Hematopoietic multipotent progenitor cell treated with erythropoietin and hydrocortisone succinate and interleukin-3 and kit ligand, for 17 days (in vitro differentiated cells): ENCODE measurements around the gene FRY.
A peak's percentile ranks its signal among the peaks of the same experiment; 100 is the strongest.

ENCODE experiments used
- DNase-seq: peaks from one replicate; pipeline ENCODE4 v3.0.0-alpha.2; 2015; ENCODE audit warnings: low spot score

The FRY gene

DNA sequence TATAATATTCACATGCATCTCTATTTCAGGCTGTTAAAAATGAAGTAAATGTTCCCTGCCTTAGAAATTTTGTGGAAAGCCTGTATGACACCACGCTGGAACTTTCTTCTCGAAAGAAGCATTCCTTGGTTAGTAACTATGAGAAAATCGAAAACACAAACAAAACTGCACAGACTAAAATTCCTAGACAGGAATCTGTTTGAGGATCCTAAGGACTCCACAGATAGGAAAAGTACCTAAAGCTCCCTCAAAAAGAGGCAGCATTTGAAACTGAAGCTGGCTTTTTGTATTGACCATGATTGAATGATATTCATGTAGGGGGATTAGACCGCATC, 103.4 kb downstream of the FRY start:
- DNase-seq, result no peak

DNA sequence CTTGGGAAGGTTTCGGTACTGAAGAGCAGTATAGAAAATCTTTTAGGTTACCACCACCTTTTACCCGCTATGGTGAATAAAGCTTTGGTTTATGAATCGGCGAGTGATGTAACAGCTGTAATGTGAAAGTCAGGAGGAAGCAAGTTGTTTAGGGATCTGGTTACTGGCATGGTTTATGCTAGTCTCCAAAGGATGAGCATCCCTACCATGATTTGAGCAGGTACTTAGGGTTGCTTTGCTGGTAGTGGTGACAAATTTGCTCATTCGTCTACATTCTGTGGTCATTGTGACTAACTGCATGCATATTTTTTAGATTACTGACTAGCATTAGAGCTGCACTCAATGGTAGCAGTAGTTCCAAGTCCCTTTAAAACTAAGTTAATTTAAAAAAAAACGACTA, 104.1 kb downstream of the FRY start:
- DNase-seq, result no peak

DNA sequence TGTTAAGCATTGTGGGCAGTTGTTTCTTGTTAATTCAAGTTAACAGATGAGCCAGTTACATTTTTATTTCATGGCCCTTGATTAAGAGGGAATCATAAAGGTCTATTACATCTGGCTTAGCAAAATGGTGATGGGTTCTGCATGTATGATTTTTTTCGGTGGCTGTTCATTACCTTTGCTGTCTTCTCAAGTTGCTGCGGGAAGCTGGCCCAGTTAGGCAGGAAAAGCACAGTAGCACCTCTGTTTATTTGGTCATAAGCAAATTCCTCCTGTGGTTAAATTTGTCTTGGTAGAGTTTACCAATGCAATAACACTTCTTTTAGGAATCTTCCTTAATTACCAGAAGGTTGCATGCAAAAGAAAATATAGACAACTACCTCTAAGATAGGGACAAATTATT, 104.5 kb downstream of the FRY start:
- DNase-seq, result no peak

DNA sequence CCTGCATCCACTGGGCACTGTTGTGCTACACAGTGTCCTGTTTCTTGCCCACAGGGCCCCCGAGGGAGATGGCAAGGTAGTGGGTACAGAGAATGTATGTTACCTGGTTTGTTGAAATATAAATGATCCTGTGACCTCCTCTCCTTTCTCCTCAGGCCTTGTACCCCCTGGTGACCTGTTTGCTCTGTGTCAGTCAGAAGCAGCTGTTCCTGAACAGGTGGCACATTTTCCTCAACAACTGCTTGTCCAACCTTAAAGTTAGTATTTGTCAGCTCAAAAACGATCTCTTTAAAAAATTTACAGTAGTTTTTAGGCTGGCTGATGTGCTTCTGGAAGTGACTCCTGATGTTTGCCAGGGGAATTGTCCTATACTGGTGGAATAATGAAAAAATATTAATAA, 105.1 kb downstream of the FRY start:
- no peak for DNase-seq

DNA sequence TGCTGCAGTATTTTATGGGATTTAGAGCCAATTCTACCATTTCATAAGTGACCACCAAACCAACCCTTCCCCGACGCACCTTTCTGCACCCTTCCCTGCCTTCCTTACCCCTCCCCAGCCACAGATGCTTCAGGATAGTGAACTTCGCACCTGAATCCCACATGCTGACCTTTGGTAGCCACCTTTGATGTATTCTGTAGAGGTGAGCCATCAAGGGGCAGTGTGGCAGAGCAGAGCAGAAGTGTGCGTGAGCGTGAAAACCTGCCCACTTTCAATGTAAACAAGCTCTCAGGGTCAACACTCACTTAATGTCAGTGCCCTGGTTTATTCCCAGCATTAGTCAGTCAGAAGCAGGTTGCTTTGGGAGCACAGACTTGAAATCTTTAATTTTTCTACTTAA, 107.7 kb downstream of the FRY start:
- no peak for DNase-seq

DNA sequence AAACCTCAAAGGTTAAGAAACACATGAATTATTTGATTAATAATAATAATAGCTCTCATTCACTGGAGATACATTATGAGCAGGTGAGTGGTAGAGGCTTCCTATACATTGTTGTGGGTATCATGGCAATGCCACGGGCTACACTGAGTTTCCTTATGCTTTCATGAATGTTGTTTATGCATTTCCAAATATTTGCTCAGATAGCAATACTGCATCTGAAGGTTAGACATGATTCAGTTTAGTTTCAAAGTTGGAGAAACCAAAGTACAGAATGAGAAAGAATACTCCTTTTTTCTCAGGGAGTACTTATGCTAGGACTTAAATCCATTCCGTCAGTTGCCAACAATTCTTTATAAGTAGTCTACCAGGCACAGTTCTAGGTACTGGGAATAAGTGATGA, 108.5 kb downstream of the FRY start:
- no peak for DNase-seq

DNA sequence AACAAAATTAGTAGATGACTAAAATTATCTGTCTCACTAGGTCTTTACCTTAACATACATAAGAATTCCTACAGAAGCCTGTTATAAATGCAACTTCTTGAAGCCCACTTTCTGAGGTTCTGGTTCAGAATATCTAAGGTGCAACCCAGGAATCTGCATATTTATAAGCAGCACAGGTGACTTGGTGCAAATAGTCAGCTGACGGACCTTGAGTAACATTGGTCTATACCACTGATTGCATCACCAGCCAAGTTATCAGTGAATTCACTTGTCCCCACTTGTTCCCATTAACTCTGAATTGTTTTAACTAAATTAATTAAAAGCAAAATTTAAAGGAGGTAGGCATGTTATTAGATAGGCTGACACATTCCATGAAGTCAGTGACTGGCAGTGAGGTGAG, 109.9 kb downstream of the FRY start:
- DNase-seq, result no peak

DNA sequence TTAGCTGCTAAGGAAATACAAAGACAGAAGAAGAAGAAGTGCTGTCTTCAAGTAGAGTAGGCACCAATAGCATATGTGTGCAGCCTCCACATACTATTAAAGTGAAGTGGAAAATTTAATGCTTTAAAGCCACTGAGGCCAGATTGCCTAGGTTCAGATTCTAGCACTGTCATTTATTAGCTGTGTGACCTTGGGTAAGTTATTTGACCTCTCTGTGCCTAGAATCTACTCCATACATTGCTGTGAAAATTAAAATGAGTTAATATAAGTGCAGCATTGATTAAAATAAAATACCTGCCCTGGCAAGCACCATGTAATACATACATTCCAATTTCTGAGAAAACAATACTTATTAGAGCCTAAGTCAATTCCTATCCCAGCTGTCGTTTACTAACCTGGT, 110.5 kb downstream of the FRY start:
- DNase-seq, result no peak

DNA sequence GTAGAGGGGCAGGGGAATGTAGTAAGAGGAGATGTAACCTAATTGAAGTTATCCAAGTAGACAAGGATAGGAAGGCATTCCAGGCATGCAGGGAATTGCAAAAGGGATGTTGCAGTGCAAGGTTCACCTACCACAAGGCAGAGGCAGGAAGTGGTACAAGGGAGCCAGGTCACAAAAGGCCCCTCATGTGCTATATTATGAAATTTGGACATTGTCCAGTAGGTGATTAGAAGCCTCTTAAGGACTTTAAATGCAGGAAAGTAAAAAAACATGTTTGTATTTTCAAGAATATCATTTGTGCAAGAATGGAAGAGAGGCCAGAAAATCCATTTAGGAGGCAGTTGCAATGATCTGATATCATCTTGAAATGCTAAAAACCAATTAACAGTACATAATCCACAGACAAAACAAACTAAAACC, 111.4 kb downstream of the FRY start:
- DNase-seq, result no peak

DNA sequence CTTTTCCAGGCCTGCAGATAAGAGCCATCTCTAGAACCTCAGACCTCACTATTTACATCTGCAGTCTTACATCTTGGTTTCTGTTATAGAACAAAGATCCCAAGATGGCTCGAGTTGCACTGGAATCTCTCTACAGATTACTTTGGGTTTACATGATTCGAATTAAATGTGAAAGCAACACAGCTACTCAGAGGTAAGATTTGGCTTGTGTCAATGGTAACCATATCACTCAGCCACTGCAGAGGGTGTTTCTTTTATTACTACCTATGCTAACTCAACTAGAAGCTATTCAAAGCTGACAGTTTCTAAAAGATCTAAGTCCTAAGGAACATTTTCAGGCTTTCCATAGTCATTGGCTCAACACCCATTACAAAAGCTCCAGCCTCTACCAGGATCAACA, 115.6 kb downstream of the FRY start:
- no peak for DNase-seq

DNA sequence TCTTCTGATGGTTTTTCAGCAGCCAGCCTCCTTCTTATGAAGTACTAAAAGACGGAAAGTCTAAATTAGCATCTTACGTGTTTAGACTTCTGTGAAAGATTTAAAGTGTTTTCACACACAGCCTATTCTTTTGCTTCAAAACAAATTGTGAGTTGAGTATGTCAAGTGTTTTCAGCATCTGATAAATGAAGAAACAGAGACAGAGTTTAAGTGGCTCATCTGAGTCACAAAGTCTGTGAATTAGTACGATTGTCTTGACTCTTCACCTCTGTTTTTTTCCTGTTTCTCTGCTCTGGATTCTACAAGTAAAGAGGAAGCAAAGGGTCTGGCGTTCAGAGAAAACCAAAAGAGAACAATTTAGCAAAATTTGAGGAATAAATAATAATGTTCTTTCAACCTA, 116.4 kb downstream of the FRY start:
- DNase-seq, result no peak

DNA sequence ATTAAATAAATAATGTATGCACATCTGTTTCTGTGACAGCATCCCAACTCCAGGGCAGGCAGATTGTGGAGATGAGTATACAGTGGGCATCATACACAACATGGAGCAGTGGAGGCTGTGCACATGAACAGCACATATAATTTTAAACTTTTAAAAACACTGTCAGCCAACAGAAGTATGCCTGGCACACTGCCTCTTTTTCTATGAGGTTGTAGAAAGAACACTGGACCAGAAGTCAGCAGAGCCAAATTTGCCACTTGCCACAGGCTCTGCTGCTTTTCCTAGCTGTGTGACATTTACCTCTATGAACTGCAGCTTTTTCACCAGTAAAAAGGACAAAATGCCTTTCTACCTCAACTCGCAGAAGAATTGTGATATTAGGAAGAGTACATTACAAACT, 118.7 kb downstream of the FRY start:
- DNase-seq, result no peak

DNA sequence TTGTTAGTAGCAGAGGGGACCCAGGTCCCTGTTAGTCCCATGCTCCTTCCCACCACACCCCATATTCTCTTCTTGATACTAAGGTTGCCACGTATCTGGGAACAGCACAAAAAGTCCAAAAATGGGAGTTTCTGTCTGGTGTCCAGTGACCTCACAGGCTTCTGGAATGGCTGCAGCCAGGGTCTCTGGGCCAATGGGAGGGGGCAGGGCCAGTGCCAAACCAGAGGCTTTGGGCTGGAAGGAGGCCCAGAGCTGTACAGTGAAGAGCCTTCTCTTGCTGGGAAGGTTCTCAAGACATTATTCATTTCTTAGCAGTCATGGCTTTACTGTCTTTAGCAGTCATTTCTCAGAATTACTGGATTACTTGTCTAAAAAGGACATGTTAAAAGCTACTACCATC, 119.2 kb downstream of the FRY start:
- no peak for DNase-seq

DNA sequence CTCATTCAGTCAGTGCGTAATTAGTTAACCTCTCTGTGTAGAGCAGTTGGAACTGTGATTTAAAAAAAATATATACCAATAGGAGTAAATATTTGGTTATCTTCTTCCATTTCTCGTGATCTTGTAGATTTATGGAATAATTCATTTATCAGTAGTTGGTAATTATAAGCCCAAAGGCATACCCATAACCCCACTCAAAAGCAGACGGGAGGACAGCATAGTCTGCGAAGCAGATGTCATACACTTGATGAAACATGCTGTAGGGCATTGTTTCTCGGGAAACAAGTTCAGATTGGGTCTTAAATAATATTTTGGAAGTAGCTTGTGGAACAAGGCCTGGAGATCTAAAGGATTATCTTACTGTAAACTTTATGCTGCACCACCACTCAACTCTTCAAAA, 119.7 kb downstream of the FRY start:
- DNase-seq, result no peak

DNA sequence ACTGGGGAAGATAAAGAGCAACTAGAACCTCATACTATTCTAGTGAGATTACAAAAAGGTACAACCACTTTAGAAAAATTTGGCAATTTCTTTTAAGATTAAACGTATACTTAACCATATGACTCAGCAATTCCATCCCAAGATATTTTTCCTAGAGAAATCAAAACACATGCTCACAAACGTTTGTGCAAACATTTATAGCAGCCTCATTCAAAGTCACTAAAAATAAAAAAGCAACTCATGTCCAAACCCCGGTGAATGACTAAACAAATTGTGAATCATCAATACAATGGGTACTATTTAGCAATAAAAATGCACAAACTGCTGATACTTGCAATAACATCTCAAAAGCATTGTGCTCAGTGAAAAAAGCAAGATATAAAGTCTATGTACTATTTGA, 121.5 kb downstream of the FRY start:
- no peak for DNase-seq

DNA sequence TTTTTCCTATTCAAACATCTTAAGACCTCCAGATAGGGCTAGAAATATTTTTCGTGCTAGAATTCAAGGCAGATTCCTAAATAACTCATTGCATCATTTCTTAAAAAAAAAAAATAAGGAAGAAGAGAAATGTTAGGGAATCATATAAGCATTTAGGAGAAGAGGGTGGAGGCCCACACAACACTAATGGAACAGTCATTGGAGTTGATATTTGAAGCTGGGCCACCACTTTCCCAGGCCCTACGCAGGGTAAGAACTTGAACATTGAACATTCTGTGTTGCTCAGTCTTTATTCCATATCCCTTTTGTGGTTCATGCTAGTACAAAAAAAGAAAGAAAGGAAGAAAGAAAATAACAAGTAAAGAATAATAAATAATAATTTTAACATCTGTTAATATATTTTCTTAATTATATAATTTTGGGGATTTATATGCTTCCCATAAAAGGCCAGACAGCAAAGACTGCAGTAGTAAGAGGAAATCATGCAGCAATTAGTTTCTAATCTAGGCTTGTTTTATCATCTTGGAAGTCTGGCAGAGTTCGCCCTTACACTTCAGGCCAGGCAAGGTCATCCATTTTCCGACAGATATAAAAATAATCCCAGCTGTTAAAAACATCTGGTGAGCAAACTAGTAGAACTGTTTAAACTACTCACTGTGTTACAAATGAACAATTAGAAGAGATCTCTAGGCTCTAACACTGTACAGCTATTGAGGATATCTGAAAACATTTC, 127.7 kb downstream of the FRY start:
- no peak for DNase-seq

DNA sequence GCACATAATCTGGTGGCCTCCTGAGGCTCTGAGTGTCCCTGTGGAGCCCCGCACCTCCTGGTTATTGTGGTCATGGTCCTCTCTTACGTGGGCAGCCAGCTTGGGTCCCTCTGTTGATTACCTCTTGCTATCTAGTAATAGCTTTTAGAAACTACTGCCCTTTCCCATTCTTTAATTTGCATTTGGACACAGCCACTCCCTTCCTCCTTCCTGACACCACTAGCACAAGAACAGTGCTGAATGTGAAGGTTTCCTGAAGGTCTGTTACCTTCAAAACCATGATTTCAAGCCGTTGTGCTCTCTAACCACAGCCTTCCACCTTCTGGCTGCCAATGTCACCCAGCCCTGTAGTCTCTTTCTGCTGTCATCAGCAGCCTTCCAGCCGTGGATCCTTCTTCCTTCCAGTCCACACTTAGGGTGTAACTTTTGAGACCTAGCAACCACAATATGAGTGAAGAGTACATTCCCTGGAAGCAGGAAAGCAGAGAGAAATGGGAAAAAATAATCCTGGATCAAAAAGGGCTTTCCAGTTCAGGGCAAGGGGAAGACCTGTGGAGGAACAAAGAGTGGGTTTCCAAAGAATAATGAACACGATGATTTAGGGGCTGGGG, 130.9 kb downstream of the FRY start:
- DNase-seq, result no peak

DNA sequence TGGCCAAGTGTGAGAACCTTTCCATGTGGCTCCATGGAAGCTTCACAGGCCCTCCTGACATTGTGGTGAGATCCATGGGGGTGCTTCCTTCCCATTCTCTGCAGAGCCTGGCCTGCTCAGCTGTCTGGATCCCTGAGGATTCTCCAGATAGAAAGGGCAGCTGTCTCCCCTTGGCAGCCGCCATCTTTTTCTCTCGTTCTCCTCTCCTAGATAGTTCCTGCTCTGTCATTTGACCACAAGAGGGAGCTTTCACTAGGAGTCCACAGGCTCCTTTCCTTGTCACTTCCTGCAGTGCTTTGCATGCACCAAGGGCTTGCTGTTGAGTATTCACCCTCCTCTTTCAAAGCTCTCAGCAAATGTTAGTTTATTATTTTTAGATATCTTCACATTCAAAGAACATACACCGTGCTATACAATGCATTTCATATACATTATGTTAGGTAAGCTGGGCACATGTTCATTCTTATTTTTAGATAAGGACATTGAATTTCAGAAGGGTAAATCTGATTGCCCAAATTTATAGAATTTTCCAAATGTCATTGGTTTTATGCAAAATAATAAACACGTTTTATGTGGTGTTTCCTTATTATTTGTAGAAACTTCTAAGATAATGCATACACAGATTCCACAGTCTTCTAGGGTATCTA, 133.2 kb downstream of the FRY start:
- DNase-seq, result peak; percentile 64

DNA sequence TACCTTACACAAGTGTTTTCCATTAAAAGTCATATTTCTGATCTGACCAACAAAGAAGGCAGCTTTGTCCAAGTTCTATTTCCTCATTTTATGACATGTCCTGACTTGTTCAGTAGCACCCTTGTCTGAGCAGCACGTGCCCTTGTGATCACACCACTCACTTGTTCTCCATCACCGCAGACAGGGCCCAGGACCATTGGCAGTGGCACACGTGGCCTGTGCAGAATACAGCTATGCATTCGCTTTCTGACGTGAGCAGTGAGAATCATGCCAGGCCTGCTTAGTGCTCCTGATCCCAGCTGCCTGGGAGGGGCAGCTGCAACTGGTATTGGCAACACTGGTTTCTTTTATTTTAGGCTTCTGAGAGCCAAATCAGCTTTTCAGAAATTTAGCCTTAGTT, 134.2 kb downstream of the FRY start:
- DNase-seq, result no peak

DNA sequence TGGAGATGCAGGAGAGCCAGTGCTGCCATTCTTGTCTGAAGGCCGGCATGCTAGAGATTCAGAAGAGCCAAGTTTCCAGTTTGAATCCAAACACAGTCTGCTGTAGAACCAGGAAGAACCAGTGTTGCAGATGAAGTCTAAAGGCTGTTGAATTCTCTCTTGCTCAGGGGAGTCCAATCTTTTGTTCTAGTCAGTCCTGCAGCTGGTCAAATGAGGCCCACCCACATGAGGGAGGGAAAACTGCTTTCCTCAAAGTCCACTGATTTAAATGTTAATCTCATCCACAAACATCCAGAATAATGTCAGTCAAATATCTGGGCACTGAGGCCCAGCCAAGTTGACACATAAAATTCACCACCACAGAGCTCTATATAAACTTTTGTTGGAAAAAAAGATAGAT, 136.6 kb downstream of the FRY start:
- DNase-seq, result no peak

DNA sequence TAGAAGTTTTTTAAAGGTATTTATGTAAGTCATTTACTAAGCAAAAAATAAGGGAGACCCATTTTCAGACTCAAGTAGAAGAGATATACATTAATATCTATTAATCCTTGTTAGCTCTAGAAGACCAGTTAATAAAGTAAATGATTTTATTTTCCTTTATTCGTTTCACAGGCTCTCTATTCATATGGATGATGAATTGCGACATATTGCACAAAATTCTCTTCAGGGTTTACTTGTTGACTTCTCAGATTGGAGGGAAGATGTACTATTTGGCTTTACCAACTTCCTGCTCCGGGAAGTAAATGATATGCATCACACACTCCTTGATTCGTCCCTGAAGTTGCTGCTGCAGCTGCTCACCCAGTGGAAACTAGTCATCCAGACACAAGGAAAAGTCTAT, 139.3 kb downstream of the FRY start:
- DNase-seq, result no peak

DNA sequence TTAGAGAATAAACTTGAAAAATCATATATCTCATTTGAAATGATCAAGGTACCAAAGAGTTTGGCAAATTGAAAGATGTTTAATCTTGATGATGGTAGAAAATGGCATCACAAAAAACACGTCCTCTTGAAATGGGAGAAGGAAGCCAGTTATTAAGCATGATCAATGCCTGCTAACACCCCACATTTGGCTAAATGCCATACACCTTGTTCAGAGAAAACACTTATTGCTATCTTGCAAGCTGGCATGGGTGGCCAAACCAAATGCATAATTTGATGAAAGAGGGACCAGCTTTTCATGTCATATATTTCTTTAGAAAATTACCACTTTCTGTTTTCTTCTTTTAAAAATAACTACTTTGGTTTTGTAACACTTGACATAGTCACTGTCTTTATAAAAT, 142.3 kb downstream of the FRY start:
- peak; percentile 71 for DNase-seq

DNA sequence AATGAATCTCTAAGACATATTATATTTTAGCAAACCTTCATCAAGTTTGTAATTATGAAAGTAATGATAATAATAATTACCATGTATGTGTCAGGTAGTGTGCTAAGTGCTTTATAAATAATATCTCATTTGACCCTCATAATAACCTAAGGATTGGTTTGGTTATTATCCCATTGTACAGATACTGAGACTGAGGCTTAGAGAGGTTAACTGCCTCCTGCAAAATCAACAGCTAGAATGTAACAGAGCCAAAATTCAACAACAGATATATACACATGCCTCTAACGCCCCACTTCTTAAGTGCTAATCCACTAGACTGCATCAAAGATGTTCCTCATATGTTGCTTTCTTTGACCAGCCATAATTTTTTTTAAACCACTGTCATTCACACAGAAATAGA, 142.8 kb downstream of the FRY start:
- DNase-seq, result peak; percentile 24

DNA sequence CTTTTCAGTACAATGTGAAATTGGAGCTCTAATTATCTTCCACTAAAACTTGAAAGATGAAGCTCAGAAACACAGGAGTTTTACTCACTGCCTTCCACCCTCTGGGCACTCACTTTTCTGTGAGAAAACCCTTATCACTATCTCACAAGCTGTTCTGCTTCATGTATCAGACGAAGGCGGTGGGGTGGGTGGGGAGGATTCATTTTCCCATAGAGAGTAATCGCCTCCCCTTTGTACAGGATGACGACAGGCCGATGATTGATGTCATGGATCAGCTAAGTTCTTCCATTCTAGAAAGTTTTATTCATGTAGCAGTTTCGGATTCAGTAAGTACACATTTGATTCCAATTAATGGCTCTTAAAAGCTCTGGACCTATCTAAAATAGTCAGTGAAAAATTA, 143.7 kb downstream of the FRY start:
- DNase-seq, result peak; percentile 70
